ENCODE measurements around the gene CCRL2.
"Not testable (repeated sequence)": the region's sequence is repeated elsewhere in the genome, so short reads cannot be mapped to it uniquely, and the experiment has no call there.

CCRL2 gene

DNA sequence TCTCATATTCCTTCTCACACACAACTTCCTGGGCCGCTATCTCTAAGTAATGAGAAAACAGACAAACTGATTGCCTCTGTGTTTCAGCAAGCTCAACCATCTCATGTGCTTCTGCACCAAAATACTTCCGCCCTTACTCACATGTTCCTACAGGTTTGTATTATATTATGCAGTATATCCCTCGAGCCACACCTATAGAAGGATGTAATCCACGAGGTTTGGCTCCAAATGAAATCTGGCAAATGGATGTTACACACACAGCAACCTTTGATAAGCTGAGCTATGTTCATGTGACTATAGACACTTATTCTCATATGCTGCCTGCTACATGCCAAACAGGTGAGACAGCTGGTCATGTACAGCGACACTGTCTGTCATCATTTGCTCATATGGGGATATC, 22.6 kb downstream of the CCRL2 start:
- DNase-seq (ENCODE audit: low spot score): no peak

DNA sequence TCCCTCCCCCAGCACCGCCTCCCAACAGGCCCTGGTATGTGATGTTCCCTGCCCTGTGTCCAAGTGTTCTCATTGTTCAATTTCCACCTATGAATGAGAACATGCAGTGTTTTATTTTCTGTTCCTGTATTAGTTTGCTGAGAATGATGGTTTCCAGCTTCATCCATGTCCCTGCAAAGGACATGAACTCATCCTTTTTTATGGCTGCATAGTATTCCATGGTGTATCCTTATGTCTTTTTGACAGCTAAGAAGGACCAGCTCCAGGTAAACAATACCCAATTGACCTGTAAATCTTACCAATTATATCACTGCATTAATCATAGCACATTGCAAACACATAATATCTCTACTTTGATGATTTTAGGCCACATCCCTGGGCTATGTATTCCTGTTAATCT, 23.8 kb downstream of the CCRL2 start:
- DNase-seq (ENCODE audit: low spot score): not testable (repeated sequence)

DNA sequence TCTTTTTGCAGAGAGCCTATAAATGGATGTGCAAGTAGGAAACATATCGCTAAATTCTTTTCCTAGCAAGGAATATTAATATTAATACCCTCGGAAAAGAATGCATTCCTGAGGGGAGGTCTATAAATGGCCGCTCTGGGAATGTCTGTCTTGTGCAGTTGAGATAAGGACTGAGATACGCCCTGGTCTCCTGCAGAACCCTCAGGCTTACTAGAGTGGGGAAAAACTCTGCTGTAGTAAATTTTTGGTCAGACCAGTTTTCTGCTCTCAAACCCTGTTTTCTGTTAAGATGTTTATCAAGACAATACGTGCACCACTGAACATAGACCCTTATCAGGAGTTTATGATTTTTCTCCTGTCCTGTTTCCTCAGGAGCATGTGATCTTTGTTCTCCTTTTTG, 24.8 kb downstream of the CCRL2 start:
- DNase-seq (ENCODE audit: low spot score): not testable (repeated sequence)

DNA sequence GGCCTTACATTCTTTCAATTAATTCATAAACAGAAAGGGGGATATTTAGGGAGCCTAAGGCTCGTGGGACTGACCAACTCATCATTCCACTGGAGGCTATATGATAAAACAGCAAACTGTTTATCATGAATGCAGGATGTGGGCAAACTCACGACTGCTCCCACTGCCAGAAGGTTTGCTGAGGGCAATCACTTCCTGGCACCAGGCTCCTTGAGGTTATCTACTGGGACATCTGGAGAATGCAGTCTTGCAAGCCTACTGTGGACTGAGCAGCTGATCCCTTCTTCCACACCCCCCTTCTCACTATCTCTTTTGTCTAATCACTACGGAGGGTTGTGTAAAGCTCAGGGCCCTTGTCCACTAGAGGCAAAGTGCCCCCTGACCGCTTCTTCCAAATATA, 26.1 kb downstream of the CCRL2 start:
- DNase-seq (ENCODE audit: low spot score): not testable (repeated sequence)

DNA sequence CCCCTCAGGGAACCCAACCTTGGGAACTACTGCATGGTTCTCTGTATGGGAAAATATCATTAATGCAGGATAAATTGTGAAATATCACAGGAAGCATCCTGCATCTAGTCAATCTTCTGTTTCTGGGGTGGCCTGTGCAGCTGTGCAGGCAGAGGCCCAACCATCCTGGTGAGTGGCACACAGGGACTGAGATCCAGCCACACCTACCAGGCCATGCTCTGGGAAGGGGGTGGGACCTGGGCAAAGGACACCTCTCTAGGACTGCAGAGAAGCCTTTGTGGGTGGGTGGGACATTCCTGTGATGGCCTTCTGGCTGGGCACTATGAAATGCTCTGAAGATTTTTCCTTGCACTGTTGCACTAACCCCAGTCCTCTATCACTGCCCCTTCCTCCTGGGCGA, 26.8 kb downstream of the CCRL2 start:
- no peak for DNase-seq (ENCODE audit: low spot score)

DNA sequence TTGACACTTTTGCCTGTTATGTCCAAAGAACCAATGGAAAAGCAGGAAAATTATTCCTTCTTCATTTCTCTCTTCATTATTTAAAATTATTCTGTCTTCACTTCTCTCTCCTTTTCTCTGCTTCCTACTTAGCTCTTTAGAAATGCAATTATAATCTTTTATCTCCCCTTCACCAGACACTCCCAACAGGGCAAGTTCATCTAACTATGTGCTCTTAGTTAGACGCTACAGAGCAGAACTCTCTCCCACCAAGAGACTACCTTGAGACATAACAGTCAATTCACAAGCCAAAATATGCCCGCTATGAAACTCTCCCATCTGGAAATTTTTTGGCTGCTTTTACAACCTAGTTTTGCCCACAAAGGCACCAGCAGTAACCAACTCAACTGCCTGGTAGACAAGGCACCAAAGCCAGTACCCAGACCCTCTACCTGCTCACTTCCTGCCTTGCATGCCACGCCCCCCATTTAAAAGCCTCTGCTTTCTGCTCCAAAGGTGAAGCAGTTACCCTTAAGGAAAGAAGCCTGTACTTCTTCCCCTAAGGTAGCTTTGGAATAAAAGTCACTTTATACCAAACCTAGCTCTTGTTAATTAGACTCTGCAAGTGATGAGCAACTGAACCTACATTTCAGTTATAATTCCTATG, 28.1 kb downstream of the CCRL2 start:
- no peak for DNase-seq (ENCODE audit: low spot score)

DNA sequence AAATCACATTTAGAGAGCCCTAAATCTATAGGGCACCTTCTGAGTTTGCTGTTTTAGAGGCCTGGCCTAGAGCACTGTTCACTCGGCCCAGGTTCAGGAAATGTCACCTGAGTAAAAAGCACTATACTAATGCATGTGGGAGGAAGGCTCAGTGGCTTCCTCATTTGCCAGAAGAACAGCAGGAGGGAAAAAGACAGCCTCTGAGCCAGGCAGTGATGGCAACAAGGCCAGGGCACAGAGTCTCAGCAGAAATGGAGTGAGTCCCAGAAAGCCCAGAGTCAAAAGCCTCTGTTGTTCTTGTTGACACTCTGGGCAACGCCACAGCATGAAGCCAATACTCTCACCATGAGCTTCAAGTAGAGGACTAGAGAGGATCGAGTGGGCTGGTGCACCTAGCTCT, 31.8 kb downstream of the CCRL2 start:
- DNase-seq (ENCODE audit: low spot score): no peak

DNA sequence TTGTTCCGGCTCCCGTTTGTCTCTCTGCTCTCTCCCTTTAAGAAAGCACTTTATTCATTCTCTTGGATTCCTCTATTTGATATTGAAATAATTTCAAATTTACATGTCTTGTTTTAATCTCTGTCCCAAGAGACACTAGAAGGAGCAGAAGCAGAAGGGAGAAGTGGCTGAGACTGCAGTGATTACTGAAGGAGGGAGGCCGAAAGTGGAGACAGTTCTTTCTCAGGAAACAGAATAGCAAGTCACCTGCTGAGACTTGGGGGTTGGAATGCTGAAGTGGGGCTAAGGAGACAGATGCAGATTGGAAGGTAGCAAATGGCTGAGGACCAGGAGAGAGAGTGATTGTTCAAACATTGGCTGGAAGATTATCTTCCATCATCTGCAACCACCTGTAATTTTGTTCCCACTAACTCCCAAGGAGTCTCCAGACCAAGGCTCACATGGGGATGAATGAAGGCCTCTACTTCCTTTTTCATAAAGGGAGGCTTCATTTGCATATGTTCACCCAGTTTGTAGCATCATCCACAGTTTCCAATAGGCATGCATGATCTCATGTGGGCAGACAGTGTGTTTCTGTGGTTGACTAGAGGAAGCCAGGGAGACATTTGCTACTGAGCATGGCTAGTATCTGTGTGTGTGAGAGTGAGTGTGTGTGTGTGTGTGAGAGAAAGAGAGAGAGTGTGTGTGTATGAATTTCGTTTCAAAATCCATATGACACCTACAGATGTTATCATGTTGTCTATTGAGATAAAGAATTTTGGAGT, 33.7 kb downstream of the CCRL2 start:
- no peak for DNase-seq (ENCODE audit: low spot score)

DNA sequence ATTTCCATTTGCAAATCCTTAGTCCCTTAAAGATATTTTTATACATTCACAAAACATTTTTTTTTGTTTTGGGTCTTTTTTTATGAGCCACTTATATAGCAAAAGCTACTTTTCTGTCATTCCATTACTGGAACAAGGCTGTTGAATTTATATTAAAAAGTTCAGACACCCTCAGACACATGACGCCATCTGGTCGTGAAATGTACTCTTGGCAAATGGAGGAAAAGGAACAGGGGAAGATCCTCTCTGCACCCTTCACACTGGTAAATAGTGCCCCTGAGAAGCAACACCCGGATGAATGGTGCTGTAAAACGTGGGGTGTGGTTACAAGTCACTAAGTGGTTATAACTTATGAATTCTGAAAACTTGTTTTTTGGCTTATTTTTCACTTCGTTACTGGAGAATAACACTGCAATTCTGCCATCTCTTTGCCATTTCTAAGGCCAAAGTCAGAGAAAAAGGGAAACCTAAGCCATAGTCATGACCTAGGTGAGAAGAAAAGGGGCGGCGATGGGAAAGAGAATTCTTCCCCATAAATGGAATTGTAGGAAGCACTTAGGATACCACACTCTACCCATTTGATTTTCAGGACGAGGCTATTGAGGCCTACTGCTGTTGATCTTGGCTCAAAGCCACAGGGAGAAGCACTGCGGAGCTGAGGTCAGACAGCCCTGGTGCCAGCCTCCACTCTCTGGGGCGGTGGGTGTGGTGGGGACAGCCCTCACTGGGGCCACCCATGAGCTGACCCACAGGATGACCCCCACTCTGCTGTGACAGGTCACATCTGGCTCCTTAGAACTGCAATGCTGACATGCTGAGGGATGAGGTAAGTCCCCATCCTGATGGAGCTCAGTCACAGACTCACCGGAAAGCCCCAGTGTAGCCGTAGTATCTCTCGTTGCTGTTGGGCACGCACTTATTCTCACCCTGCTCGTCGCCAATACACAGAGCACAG, 35.8 kb downstream of the CCRL2 start:
- no peak for DNase-seq (ENCODE audit: low spot score)

DNA sequence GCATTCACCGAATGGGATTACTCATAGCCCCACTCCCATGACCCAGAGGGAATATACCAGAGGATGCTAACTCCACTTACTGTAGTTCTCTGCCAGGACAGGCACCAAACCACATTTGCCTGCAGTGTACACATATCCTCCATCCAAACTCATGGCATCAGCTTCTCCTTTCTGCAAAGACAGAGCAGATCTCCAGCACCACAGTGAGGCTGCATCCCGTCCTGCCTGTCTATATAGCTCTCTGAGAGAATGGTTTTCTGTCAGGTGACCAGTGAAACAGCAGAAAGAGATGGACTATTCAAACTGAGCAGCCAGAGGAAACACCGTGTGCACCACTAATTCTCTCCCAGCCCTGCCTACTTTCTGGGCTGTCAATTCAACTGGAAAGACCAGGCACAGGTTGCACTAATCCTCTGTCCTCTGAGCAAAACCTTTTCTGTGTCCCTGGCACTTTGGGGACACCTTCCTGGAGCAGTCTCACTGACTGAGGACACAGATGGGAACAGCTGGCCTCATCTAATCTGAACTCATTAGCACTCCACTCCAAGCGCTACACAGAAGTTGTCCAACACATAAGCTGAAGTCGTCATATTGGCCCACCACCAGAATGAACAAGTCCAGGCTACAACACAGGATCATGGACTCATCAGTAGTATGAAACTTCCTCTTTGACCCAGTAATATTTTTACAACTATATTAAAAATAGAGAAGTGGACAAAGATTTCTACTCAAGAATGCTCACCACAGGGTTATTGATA, 40.3 kb downstream of the CCRL2 start:
- DNase-seq (ENCODE audit: low spot score): no peak

DNA sequence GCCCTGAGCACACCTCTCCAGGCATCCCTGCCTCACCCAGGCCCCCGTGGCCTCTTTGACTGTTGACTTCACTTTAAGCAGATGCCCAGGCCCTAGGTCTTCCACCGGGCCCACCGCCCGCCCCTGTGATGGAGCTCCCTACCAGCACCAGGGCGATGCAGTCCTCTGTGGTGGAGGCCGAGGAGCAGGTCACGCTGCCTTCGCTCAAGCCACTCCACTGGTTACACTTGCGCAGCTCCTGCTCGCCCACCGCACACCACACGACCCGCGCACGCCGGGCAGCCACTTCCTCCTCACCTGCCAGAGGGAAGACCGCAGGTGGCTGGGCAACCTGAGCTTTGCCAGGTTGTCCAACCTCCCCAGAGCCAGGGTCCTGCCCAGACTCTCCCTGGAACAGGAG, 41.7 kb downstream of the CCRL2 start:
- DNase-seq (ENCODE audit: low spot score): no peak

DNA sequence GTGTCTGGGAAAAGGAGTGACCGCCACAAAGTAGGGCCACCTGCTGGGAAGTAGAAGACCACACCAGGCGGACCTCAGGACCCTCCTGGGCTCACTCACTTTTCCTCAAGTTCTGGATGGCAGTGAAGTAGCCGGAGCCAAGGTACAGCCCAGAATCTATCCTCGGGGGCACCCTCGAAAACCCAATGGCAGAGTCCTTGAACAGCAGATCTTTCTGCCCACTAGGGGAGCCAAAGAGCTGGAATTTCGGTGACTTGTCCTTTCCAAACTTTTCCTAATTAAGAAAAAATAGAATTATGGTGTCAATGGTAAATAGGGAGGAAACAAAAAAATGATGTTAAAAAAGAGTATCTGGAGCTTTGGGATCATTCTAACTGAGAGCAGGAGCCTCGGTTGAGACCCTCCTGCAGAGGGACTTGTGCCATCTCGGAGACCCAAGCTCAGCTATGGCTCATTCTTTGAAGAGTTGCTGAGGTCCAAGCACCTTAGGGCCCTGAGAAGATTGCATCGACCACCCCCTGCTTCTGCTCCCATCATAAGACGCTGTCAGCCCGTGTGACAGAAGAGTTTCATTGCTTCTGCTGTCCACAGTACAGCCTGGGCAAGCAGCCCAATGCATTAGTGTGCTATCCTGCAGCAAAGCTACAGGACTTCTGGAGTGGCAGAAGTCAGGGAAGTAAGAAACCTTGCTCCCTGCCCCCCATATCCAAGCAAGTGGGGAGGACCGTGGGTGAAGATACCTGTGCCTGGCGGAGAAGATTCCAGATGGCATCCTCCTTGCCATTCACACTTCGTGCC, 42.9 kb downstream of the CCRL2 start:
- no peak for DNase-seq (ENCODE audit: low spot score)

DNA sequence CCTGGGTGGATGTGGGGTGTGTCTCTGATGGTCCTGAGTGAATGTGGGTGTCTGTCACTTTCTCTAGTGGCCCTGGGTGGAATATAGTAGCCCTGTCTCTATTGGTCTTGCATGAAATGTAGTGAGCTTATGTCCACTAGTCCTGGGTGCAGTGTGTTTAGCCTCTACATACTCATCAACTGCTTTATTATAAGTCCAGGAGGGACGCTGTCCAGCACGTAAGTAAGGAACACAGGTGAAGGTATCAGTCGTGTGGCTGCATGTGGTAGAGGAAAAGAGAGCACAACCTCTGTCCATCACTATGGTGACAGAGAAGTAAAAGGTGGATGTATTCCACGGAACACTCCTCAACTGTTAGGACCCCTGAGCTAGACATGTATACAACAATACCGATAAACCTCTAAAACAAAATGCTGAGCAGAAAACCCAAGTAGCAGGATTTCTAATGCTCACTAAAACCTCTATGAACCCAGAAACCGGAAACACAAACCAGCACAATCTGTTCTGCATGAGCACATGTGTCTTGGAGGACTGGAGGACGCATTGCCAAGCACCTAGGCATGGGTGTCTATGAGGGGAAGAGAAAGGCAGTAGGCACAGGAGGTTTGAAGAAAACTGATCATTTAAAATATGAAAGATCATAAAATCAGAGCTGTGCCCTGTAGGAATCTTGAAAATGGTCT, 46.6 kb downstream of the CCRL2 start:
- no peak for DNase-seq (ENCODE audit: low spot score)

DNA sequence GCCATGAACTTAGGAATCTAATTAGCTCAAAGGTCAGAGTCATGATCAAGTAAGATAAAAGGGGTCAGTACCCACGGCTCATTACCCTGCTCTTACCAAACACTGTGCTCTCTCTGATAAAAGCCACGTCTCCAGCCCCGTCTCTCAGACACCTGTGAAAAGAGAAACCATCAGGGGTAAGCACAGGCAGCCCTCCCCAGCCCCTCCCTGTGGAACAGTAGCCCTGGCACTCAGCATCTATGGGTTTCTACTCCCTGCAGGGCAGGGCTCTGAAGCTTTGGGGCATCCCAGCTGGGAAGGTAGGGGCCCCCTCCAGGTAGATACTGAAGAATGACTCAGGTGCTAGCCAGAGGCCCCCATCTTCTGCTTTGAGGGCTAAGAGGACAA, 47.1 kb downstream of the CCRL2 start:
- DNase-seq (ENCODE audit: low spot score): no peak

DNA sequence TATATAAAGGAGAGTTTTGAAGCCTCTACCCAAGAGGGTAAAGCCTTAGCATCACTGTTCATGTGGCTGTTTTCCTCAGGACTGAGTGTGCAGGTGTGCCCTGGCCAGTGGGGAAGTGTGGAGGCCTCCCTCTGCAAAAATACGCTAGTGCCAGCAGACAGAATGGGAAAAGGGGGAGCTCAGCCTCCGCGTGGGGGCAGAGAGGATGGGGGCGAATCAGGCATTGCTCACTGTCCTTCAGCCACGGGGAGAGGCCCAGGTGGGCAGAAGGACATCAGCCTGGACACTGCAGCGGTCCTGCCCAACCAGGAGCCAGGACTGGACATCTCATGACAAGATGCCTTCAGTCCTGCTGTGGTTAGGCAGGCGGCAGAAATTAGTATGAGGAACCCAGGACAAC, 47.5 kb downstream of the CCRL2 start:
- no peak for DNase-seq (ENCODE audit: low spot score)

DNA sequence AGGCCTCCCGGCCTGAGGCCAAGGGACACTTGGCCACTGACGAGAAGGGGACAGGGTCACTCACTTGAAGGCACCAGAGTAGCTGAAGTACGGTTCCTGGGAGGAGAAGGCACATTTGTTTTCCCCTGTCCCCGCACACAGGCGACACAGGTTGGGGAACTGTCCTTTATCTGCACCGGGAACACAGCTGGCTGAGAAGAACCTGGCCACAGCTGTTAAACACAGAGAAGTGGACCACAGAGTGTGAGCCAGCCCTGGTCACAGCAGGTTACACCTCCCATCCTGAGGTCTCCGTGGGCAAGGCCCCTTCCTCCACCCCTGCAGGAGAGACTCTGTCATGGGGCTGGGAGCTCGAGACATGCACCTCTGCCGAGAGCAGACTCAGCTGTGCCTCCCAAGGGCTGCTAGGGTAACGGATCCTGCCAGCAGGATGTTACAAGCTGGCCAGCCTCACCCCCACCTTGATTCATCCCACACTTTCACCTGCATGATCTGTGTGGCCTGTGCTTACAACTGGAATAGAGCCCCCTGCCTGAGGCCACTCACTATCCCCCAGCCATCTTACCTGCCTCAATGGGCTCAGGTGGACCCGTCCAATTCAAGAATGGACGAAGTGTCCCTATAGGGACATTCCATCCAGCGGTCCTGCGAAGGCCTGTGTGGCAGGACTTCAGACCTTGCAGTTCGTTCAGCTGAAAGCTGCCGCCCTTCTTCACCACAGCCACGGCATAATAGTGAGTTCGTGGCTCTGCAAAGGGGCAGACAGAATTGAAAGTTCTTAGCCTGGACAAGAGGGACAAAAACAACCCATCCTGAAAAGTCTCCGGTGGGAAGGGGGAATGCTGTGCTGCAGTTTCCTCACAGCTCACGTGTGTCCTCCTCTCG, 48.4 kb downstream of the CCRL2 start:
- no peak for DNase-seq (ENCODE audit: low spot score)

DNA sequence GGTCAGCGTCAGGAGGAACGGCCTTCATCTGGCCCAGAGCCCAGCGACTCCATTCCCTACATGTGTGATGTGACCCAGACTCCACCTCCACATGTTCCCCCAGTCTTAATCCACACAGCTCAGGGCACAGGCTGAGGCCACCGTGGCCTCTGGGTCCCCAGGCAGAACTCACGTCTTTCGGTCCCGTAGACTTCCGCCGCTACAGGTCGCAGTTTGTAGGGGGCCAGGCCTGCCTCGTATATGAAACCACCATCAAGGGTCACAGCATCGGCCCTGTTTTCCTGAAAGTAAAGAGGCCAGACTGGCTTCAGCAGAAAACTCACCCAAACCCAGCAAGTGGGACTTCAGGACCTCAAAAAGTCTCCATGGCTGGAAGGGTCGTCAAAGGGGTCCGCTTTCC, 49.1 kb downstream of the CCRL2 start:
- DNase-seq (ENCODE audit: low spot score): no peak
